Fibroblast of peridontal ligament (primary cell): ENCODE data around the gene VSIG10.

Source experiments
- DNase-seq: peaks from one replicate; pipeline ENCODE4 v3.0.0-alpha.2; 2010; ENCODE audit errors: extremely low read depth

The VSIG10 gene

GRCh38 chr12:118060301-118061010 lies 43.4 kb downstream of the VSIG10 start:
- peak; percentile 23 for DNase-seq

- DNase-seq, result peak; percentile 55
These were observed 44.2 kb downstream of the VSIG10 start for GRCh38 chr12:118059341-118060191.

- DNase-seq, result peak; percentile 8
These were observed 44.9 kb downstream of the VSIG10 start for GRCh38 chr12:118058881-118059280.

- DNase-seq, result no peak
These were observed 45.6 kb downstream of the VSIG10 start for GRCh38 chr12:118058227-118058626.

- DNase-seq, result no peak
These were observed 47.7 kb downstream of the VSIG10 start for GRCh38 chr12:118055865-118056773.

- no peak for DNase-seq
These were observed 48.7 kb downstream of the VSIG10 start for GRCh38 chr12:118055144-118055557.

- DNase-seq, result no peak
These were observed 50.5 kb downstream of the VSIG10 start for GRCh38 chr12:118053071-118053985.

- peak; percentile 94 for DNase-seq
These were observed 51.3 kb downstream of the VSIG10 start for GRCh38 chr12:118052324-118053070.

- DNase-seq, result no peak
These were observed 52.6 kb downstream of the VSIG10 start for GRCh38 chr12:118050972-118051910.

GRCh38 chr12:118046430-118046829 lies 57.4 kb downstream of the VSIG10 start:
- no peak for DNase-seq

GRCh38 chr12:118044577-118044976 lies 59.2 kb downstream of the VSIG10 start:
- no peak for DNase-seq

GRCh38 chr12:118044075-118044474 lies 59.7 kb downstream of the VSIG10 start:
- no peak for DNase-seq

- no peak for DNase-seq
These were observed 61.7 kb downstream of the VSIG10 start for GRCh38 chr12:118042091-118042490.

- no peak for DNase-seq
These were observed 65.7 kb downstream of the VSIG10 start for GRCh38 chr12:118038137-118038536.

- DNase-seq, result no peak
These were observed 67.0 kb downstream of the VSIG10 start for GRCh38 chr12:118036672-118037411.

- peak; percentile 58 for DNase-seq
These were observed 68.4 kb downstream of the VSIG10 start for GRCh38 chr12:118035190-118036041.

GRCh38 chr12:118034429-118035189 lies 69.2 kb downstream of the VSIG10 start:
- peak; percentile 83 for DNase-seq
